ENCODE measurements around the gene CERS6.

Gene CERS6

DNA sequence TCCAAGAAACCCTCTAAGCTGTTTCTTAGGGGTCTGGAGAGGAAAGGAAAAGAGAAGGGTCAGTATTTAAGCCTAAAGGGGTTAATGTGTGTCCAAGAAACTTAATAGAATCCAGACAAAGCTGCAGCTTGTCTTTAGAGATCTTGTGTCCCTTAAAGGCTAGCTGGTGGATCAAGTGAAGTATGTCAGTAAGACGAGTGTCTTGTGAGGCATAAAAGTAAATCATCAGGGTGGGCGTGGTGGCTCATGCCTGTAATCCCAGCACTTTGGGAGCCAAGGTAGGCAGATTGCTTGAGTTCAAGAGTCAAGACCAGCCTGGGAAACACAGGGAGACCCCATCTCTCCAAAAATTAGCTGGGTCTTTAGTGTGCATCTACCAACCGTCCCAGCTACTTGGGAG lies 47.8 kb downstream of the CERS6 start:
- no peak for DNase-seq

DNA sequence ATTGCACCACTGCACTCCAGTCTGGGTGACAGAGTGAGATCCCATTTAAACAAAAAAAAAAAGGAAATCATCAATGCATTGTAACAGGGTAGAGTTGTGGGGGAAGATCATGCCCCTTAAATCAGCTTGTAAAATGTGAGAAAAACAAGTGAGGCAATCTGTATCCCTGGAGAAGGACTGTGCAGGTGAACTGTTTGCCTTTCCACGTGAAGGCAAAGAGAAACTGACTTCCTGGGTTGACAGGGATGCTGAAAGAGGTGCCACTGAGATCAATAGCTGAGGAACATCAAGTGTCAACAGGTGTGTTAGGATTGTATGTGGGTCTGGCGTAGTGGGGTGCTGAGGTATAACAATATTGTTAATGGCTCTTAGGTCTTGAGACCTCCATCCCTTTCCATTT lies 48.3 kb downstream of the CERS6 start:
- no peak for DNase-seq

DNA sequence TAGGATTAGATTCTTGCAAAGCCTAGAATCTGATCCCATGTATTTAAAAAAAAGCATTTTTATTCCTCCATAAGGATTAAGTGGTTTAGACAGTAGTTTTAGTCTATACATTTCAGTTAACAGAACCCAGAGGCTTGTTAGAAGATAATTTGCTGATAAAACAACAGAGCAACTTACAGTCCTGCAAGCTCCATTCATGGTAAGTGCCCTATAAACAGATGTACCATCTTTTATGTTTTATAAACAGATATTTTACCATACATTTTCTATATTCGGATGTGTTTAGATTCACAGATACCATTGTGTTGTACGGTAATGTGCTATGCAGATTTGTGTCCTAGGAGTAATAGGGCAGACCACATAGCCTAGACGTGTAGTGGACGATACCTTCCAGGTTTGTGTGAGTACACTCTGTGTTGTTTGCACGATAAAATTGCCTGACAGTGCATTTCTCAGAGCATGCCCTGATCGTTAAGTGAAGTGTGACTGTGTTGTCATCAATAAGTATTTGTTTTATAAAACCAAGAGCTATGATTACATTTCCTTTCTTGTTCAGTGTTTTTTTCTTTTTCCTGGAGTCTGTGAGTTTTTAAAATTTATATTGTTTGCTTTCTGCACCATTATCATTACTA lies 54.2 kb downstream of the CERS6 start:
- no peak for DNase-seq

DNA sequence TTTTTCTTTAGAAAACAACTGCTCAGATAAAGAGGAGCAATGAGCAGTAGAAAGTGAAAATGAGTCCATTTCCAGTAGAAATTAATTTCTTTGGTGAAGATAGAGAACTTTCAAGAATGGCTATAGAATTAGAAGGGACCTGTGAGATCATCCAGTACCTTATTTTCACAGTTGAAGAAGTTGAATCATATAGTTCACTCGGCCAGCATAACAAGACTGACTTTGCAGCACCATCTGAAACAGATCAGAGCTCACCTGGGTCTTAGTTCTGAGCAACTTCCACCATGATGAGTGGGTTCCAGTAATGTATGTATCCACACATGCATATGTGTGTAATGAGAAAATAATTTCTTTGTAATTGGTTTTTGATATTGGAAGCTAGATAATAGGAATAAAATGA lies 58.6 kb downstream of the CERS6 start:
- DNase-seq: no peak

DNA sequence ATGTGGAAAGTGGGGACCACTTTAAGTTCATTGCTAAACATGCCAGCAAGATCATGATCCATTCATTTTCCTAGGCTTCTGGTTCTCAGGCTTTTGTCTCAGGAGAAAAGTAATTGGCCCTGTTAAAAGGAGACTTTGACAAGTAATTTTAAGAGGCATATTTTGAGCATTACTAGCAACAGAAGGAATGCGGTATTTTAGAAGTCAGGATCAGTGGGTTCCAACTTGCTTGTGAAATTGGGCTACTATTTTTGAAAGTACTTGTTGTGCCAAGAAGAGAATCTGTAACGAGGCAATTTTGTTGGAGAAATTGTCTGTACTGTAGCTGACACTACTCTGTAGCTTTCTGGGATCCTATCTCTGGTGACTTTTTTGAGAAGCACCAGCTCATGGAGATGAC lies 59.4 kb downstream of the CERS6 start:
- peak in 1 of 2 experiments; percentile 55 for DNase-seq

DNA sequence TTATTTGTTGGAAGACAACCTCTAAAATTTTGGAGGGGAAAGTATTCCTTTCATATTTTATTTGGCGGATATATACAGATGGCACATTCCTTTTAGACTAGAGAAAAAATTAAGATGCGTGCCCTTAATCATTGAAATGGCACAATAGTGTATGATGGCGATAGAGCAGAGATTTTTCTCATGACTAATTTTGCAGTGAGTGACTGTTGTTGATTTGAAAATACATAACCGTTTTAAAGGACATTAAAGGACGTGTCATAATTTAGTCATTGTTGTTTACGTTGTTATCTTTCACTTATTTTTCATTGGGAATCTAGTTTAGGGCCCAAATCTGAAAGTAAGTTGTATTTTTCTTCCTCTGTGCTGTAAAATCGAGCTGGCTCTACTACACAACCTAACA lies 61.7 kb downstream of the CERS6 start:
- DNase-seq: no peak

DNA sequence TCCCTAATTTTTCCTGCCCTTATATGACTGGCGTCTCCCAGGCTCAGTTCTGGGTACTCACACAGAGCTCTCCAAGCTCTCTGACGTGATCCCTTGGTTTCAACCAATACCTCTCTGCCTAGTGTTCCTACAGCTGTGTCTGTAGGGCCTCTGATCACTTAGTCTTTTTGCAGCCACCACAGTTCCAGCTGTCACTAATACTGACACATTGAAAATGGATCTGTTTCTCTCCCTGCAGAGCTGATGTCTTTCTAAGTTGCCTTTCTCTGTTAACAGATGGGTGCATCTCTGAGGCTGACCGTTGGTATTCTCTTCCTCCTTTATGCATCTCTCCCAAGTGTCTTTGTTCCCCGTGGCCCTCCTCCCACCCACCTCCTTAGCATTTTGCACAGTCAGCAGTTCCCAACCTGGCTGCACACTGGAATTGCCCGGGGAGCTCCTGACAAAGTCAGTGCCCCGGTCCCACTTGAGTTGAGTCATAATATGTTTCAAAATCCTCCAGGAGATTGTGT lies 62.5 kb downstream of the CERS6 start:
- DNase-seq: peak in 1 of 2 experiments; percentile 52

DNA sequence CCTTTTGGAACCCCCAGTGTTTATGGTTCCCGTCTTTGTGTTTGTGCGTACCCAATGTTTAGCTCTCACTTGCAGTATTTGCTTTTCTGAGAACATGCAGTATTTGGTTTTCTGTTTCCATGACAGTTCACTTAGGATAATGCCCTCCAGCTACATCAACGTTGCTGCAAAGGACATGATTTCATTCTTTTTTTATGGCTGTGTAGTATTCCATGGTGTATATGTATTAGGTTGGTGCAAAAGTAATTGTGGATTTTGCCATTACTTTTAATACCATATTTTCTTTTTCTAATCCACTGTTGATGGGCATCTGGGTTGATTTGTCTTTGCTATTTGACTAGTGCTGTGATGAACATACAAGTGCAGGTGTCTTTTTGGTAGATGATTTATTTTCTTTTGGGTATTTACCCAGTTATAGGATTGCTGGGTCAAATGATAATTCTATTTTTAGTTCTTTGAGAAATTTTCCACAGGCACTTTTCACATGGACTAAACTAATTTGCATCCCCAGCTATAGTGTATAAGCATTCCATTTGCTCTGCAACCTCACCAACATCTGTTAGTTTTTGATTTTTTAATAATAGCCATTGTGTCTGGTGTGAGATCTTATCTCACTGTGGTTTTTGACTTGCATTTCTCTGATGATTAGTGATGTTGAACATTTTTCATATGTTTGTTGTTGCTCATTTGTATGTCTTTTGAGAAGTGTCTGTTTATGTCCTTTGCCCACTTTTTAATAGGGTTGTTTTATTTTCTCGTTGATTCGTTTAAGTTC lies 63.6 kb downstream of the CERS6 start:
- DNase-seq: no peak

DNA sequence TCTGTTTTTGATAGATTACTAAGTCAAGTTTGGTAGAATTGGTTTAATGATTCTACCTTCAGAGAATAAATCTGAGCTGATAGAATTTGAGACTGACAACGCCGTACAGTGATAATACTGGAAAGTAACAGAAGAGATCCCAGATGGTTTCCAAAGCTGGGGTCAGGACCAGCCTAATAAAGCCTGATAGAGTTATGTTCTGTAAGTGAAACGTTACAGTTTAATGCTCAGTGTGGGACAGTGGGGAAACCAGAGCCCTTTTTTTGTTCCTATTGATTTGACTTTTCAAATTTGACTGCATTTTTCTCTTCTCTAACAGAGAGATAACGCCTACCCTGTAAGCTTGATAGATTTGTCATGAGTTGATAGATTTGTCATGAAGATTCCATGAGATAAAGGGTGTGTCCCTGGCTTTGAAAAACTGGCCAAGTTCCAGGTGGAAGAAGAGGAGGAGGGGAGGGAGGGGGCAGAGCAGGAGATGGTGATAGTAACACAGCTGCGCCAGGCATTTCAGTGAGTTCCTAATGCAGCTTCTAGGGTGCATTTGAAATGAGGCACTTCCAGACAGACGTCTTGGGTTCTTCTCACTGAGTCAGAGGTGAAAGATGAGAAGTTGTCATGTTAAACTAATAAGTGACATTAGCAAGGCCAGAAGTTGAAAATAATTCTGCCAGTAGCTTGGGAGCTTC lies 65.1 kb downstream of the CERS6 start:
- DNase-seq: peak in 1 of 2 experiments; percentile 52

DNA sequence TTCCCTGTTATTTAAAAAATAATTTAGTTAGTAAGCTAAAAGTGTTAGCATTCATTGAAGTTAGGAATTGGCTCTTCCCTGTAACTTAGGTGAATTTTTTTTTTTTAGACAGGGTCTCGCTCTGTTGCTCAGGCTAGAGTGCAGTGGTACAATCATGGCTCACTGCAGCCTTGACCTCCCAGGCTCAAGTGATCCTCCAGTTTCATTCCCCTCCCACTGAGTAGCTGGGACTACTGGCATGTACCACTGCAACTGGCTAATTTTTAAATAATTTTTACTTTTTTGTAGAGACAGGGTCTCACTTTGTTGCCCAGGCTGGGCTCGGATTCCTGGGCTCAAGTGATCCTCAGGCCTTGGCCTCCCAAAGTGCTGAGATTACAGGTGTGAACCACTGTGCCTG lies 66.4 kb downstream of the CERS6 start:
- DNase-seq: no peak

DNA sequence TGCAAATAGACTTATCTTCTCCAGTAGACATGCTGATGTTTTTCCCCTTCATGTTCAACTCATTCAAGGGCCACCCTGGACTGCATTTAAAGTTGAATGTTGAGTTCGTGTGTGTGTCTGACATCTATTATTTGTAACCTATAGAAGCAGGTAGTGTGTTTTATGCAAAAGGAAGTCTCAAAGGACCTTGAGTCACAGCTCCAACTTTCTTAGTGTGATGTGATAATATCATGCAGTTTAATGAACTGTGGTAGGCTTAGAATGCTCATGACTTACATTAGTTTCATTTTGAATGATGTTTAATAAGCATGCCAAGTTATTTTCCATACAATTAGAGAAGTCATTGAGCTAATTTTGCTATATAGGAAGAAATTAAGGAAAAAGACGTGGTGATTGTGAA lies 67.9 kb downstream of the CERS6 start:
- no peak for DNase-seq

DNA sequence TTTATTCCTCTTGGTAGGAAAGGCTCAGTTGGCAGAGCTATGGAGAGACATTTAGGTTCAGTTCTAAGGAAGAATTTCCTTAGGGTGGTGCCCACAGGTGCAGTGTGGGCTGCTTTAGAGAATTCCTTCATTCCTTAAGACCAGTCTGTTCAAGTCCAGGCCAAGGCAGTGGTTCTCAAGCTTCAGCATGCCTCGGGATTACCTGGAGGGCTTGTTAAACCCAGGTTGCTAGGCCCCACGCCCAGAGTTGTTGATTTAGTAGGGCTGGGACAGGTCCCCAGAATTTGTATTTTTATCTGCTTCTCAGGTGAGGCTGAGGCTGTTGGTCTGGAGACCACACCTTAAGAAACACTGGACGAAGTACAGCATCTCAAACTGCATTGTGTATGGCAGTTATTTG lies 68.9 kb downstream of the CERS6 start:
- DNase-seq: no peak

DNA sequence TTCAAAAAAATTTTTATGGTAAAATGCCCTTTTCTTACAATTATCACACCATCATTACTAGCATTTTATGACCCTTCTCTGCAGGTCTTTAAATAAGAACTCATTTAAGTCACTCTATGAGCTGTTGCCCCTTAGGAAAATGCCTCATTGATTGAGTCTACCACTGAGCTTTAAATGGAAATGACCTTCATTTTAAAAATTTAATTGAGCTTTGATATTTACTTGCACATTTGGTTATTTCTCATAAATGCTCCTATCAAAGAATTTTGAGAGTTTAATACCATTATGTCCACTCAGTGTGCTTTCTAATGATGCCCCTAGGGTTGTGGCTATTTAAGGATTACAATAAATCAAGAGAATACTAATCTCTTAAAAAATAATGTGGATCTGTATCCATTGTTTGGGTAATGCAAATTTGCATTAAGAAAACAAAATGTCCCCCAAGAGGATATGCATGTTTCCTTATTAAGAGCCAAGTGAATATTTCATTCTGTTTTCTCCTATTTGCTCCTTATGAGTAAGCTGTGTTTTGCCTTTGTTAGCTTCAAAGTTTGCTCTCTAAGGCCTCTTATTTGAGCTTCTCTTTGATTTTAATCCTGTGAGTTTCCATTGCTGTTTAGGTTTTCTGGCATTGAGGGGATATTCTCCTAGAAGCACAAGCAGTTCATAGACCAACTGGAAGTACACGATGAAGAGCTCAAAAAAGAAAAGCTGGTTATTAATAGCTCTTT lies 69.8 kb downstream of the CERS6 start:
- no peak for DNase-seq

DNA sequence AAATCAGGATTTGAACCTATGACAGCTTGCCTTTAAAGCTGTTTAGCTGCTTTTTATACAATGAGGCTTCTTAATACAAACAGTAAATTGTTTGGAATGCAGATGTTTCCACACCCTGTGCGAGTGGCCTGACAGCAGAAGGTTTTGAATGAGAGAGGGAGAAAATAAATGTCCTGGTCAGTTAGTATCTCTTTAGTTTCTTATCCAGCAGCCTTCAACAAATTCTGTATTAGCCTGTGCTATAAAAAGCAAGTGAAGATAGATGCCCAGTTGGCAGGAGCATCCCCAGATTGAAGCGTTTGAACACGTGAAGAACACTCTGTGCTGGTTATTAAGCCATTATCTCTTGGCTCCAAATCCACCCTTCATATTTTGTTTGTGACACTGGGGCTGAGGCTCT lies 70.6 kb downstream of the CERS6 start:
- peak in 1 of 2 experiments; percentile 47 for DNase-seq

DNA sequence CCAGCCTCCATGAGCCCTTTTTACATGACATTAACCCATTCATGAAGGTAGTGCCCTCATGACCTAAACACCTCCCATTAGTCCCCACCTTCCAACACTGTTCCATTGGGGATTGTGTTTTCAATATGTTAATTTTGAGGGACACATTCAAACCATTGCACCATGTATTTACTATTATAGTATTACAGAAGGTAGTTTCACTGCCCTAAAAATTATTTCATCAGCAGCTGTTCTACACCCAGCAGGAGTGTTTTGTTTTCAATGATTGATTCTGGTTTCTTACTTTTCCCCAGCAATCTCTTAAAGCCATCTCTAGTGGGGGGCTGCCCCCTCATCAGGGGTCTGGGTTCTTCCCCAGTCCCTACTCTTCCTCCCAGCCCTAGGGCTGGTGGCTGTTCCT lies 71.9 kb downstream of the CERS6 start:
- no peak for DNase-seq

DNA sequence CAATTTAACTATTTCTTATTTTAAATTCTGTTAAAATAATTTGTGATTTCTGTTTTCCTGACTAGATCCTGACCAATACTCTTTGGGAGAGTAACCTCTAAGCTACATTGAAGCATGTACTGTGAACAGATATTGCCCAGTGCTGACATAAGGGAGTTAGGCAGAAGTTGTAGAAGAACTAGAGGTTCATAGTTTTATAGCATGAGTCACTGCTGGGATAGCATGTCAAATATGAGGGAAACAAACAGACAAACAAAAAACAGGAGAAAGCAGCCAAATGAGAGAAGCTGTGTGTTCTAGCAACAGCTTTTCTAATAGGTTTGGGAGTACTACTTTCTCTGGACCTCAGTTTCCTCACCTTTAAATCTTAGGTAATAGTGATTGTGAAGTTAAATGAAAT lies 72.4 kb downstream of the CERS6 start:
- DNase-seq: no peak

DNA sequence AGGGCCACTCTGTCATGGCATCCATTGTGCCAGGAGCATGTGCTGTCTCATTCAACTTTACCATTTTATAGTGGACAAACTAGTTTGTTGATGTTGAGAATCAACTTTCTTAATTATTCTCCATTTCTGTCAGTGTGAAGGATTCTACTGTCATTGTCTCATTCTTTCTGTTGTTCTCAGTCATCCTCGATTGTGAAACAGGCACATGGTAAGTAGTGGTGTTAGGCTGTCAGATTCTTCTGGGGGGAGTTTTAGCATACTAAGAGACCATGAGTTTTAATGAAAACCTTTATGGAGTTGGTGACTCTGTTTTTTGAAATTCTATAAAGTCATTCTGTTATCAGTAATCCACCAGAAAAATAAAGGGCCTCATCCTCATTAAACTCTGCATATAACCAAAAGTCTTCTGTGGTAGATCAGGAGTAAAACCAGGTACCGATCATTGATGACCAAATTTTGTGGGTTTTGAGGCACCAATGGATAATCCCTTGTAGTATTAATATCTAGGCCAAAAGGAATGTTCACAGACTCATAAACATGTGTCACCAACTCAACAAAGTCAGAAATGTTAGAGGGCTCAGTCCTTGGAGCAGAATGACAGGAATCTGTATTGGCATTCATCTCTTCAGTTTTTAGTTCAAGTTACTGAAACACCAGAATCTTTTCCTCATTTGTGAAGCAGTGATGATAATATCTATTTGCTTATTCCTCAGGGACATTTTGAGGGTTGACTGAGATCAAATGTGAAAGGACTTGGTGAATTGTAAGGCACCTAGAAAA lies 73.2 kb downstream of the CERS6 start:
- DNase-seq: no peak

DNA sequence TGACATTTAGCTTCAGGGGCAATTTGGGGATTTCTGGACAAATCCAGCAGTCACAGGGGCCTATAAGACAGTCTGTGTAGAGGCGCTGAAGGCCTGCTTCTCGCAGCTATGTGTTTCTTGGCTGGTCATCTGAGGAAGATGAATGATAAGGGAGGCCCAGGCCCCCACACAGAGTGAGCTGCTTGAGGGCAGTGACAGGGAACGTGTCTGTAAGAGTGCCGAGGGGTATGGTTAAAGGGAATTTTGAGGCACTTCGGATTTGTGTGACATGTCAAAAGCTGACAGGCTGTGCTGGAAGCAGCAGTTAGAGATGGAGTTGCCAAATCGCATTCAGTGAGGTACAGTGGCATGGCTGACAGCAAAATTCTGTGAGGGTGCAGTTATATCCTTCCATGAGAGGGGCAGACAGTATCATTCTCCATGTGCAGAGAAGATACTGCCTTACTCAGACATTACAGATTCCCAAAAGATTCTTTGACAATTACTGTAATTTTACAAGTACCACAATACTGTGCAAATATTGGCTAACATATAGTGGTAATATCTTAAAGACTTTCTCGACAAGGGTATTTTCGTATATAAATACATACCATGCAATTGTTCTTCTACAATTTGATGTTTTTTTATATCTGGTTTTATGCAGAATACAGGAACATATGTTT lies 74.0 kb downstream of the CERS6 start:
- DNase-seq: no peak

DNA sequence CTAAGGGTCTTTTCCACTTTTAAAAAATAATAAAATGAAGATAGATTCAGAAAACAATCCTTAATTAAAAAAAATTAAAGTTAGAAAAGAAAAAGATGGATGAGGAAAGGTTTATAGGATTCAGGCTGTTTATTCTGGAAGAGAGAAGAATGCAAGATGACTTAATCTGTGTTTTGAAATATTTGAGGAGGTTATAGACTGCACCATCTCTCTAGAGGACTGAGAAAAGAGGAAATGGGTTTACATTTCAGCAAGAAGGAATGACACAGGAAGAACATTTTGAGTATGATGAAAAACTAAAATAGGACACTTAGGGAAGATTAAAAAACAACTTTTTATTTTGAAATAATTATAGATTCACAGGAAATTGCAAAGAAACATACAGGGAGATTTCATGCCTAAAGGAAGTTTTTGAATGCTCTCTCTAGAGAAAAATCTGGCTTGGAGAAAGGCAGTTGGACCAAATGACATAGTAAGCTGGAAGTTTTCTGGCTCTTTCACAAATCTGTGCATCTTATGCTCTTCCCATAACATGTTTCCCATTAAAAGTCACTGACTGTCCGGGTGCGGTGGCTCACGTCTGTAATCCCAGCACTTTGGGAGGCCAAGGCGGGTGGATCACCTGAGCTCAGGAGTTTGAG lies 75.0 kb downstream of the CERS6 start:
- DNase-seq: no peak

DNA sequence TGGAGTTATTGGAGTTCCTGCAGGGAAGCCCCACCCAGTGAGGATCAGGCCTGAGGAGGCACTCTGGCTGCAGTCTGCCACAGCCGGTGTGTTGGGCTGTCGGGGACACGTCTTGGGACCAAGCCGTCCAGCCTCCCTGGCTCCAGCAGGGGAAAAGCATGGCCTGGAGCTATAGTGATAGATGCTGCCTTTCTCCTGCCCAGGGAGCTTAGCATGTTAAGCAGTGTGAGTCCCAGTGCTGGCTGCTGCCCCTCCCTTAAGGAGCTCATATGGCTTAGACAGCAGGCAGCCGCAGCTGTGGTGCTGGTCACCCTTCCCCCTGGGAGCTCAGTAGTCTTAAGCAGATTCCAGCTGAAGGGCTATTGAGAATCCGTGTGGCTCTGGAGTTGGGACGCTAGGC lies 78.9 kb downstream of the CERS6 start:
- no peak for DNase-seq

DNA sequence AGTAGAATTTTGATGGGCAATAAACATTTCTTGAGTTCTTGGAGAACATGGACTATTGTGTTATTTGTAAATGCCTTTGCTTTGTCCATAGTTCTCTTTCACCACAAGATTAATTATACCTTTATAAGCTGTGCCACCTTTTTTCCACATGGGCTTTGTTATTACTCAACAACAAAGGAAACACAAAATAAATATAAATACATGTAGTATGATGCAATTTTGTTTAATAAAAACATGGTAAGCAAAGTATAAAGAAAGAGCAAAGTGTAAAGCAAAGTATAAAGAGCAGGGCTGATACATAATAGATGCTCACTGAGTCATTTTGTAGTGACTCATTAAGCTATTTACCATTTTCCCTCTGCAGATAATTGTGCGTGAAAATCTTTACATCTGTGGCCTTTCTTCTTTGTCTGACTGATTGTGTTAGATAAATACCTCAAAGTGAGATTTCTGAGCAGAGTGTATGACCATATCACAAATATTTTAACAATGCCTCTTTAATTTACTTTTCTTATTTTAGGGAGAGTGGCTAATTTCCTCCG lies 80.9 kb downstream of the CERS6 start:
- DNase-seq: no peak

Data from NCI-H446 (cell line).